ENCODE measurements around the gene XYLB.

Gene XYLB

DNA sequence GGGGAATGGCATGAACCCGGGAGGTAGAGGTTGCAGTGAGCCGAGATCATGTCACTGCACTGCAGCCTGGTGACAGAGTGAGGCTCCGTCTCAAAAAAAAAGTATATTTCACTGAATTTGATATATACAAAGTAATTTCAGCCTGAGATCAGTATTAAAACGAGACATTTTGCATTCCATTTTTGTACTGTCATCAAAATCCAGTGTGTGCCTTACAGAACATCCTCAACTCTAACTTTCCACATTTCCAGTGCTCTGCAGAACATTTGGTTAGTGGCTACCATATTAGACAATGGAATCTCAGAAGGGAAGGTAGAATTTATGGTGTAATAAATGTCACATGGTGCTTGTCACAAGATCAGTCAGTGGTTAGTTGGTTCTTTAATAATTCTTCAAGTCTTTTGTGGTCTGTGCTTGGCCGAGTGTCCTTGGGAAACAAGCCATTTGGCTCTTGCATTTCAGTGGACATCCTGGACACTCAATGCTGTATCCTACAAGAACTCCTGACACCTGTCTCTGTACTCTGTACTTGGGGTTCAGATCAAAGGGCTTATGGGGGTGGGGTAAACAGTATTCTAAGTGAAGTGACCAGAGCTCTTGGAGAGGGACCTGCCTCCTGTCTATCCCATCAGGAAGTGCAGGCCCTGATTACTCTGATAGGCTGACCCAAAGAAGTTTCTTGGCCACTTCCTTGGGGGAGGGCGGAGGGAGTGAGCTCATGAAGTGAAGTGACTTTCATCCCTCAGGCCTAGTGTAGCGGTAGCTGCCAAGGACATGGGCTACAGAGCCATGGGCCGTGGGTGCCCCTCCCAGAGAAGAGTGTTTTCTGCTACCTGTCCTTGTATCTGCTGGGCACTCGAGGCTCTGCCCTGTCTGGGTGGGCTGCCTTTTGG lies 110.8 kb downstream of the XYLB start:
- no peak for DNase-seq

DNA sequence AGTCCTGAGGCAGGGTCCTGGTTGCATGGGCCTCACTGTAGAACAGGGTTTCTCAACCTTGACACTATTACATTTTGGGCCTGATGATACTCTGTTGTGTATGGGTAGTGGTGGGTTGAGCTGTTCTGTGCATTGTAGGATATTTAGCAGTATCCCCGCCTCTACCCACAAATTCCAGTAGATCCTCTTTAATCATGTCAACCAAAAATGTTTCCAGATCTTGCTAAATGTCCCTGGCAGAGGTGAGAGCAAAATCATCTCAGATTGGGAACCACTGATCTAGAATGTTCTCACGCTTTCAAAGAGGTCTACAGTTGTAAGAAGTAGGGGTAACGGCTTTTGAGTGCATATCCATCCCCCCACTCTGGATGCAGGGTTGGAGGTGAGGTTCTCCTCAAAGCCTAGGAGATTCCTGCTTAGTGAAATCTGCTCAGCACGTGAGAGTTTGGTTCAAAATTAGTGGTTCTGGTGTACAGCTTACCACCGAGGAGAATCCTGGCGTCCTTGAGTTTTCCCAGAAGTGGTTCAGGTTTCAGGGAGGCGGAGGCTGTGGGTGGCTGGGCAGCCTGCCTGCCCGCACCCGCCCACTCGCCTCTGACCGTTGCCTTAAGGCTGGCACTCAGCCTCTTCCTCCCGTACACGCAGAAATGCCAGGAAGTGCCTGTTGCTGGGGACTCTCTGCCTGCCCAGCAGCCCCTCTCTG lies 112.4 kb downstream of the XYLB start:
- DNase-seq, result no peak

DNA sequence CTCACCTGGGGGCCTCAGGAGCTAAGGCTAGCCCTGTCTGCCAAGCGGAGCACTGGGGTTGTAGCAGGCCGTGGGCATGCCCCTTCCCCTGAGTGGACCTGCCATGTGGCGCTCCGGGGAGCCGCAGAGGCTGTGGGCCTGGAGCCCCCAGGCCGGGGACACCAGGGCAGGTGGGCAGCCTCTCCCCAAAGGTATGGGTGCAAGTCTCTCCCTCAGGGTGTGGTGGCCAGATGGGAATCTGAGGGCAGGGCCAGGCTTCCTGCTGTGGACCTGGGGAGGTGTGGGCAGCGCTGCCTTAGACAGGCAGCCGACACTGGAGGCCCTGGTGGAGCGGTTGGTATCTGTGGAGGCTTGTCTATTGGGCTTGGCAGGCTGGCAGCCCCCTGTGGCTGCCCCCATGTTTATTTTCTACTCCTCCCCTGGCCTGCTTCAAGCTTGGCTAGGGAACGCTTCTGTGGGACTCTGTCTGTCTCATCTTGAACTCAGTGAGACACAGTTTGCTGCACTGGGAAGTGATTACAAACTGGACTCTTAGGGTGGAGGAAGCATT lies 113.0 kb downstream of the XYLB start:
- DNase-seq, result no peak

DNA sequence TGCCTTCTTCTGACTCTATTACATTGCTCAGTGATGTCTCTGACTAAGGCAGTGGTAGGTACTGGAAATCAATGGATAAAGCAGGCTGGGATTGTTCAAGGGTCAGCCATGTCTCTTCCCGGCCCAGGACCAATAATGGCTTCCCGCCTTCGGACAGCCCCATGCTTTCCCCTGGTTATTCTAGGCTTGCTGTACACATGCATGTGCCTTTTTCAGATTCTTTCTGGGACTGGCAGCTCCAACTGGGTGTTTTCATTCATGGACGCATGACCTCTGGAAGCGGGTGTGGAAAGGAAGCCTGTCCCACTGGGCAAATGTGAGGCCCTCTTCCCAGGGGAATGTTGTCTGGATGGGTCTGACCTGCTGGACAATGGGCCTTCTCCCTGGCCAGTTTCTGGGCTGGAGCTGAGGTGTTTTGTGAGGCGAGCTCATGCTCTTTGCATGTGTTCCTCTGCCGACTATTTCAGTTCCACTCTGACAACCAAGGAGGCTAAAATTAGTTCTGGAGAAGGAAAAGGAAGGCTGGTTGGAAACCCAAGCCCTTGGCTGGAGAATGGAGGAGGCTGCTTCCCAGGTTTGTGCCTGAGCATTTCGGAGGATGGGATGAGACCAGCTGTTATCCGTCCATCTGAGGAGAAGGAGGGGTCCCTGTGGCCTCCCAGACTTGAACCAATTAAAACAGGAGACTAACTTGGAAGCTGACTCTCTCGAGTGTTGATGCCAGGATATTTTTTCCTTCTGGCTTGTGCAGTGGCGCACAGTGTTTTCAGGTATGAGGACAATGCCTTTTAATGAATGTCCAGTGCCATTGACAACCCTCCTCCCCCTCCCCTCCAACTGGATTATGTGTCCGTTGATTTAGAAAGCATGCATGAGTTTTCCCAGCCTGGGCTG lies 114.0 kb downstream of the XYLB start:
- no peak for DNase-seq
